Epithelial cell of proximal tubule (primary cell): ENCODE data around the gene TOMM22. TPM values are rescaled to one million over a fixed set of nuclear protein-coding genes. Genes with fewer than 3 reads are reported as not detected.
"Not testable (repeated sequence)": the region's sequence is repeated elsewhere in the genome, so short reads cannot be mapped to it uniquely, and the experiment has no call there.

ENCODE experiments used
- DNase-seq: peaks from one replicate; pipeline ENCODE4 v3.0.0-alpha.2; 2011; ENCODE audit warnings: low read depth
- H3K4me3 ChIP-seq: 2 replicates; pipeline ENCODE4 v1.5.1; 2011; ENCODE audit warnings: low read depth, mild to moderate bottlenecking, low read length
- total RNA-seq: library from RNA; depleted of rRNA; stranded (reverse); fragments of >200 nt; gene quantifications from 2 replicates; pipeline ENCODE4 v1.2.3, GENCODE V29; 2015
- TF ChIP-seq, protein P1 (sequence below): conservative IDR thresholded peaks from 2 replicates; pipeline ENCODE4 v1.5.1; 2012; ENCODE audit warnings: low read depth, mild to moderate bottlenecking, low read length

The TOMM22 gene
- total RNA-seq = 67.6 and 99.6 TPM in 2 replicates

DNA sequence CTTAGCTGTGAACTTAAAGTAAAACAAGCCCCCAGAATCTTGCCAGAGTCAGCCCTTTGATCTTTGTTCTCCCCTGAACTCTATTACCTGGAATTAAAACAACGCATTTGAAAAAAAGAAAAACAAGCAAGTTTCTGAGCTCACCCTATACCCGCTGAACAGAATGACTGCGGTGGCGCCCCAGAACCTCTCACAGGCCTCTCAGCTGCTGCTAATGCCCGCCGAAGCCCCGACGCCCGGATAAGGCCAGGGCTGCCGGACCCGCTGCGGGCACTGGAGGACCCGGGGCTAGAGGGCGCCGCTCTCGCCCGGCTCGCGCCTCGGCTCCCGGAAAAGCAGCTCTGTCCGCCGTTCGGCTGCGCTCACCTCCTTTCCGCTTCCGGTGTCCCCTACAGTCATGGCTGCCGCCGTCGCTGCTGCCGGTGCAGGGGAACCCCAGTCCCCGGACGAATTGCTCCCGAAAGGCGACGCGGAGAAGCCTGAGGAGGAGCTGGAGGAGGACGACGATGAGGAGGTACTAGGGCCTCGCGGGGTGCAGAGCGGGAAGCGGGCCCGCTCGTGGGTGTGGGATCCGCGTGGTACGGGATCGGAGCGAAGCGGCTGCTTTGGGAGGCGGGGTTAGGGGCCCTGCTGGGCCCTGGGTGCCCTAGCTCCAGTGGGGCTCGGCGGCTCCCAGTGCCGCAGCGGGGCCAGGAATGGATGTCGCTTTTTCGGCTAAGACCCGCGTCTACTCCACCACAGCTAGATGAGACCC is at the start of gene TOMM22:
TOMM22 (plus strand) TSS at position 376 of the 754 bp plus-strand sequence; CDS start at position 398, 22 bp downstream.
- H3K4me3 ChIP-seq = peak within 1 kb of the TSS; percentile 99
- TF ChIP-seq, protein P1, sequence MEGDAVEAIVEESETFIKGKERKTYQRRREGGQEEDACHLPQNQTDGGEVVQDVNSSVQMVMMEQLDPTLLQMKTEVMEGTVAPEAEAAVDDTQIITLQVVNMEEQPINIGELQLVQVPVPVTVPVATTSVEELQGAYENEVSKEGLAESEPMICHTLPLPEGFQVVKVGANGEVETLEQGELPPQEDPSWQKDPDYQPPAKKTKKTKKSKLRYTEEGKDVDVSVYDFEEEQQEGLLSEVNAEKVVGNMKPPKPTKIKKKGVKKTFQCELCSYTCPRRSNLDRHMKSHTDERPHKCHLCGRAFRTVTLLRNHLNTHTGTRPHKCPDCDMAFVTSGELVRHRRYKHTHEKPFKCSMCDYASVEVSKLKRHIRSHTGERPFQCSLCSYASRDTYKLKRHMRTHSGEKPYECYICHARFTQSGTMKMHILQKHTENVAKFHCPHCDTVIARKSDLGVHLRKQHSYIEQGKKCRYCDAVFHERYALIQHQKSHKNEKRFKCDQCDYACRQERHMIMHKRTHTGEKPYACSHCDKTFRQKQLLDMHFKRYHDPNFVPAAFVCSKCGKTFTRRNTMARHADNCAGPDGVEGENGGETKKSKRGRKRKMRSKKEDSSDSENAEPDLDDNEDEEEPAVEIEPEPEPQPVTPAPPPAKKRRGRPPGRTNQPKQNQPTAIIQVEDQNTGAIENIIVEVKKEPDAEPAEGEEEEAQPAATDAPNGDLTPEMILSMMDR = peak; percentile 57
- DNase-seq = no peak

DNA sequence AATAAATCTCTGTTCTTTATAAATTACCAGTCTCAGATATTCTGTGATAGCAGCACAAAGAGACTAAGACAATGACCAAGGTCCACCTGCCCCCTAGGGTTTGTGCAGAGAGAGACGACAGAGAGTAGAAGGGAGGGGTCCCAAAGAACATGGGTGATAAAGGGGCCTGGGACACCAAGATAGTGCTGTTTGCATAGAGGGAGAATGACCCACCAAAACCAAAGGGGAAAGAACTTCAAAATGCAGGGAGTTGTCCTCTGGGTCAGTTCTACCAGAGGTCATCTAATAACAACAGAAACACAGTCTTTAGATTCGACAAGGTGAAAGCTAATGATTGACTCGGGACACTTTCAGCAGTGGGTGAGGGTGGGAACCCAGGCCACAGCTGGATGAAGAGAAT is 49.2 kb upstream of the TOMM22 start:
- DNase-seq = no peak
- TF ChIP-seq, protein P1 = no peak
- no peak overlapping the region for H3K4me3 ChIP-seq

DNA sequence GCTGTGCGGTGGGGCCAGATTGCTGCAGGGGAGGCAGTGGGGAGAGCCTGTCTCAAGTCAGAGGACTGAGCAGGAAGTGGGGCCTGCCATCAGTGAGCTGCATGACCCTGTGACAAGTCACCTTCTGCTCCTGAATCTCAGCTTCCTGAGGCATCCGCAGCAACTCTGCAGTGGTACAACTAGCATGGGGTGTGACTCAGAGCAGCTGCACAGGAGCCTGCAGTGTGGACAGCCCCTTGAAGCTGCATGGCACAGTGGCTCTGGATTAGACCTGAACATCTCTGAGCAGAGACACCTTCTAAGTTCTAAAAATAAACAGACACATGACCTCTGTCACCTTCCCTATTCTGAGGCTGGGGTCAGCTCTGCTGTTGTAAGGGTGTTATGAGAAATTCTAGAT is 43.5 kb upstream of the TOMM22 start:
- no peak overlapping the region for H3K4me3 ChIP-seq
- TF ChIP-seq, protein P1 = no peak
- no peak for DNase-seq

DNA sequence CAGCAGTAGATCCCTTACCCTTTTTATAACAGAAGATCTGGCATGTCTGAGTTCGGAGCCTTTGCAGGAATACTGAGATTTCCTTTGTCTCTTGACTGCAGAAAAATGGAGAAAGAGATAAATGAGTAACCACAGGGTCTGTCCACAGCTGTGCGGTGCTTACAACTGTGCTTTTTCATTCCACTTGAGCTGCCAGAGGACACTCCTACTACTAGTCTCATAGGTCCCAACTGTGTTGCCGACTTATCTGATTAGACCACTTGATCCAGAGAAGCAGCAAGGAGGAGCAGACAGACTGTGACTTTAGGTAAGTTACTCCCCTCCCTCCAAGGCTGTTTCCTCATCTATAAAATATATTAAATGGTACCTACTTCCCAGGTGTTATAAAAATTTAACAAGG is 43.0 kb upstream of the TOMM22 start:
- TF ChIP-seq, protein P1 = no peak
- no peak overlapping the region for H3K4me3 ChIP-seq
- no peak for DNase-seq

DNA sequence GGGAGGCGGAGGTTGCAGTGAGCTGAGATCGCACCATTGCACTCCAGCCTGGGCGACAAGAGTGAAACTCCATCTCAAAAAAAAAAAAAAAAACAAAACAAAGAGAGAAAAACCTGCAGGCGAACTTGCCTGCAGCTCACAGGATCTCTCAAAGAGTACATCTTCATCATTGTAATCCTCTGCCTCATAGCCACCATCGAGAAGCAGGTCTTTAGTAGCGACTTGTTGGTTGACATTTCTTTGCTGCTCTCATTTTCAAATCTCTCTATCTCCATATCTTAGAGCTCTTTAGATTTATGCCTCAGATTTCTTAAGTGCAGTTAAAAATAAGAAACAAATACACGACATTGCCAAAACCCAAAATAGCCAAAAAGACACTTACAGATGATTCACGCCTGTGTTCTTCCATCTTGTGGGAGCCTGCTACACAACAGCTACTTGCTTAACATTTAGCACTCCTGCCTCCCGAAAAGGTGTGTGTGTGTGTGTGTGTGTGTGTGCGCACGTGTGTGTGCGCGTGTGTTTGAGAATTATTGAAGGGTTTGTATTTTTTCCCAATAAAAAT is 40.2 kb upstream of the TOMM22 start:
- H3K4me3 ChIP-seq = no peak overlapping the region
- TF ChIP-seq, protein P1 = no peak
- DNase-seq = no peak

DNA sequence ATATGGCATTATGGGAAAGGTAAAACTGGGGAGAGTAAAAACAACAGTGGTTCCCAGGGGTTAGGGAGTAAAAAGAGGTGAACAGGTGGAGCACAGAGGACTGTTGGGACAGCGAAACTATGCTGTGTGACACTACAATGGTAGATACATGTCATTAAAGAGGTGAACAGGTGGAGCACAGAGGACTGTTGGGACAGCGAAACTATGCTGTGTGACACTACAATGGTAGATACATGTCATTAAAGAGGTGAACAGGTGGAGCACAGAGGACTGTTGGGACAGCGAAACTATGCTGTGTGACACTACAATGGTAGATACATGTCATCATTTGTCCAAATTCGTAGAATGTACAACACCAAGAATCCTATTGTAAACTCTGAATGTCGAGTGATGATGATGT is 37.5 kb upstream of the TOMM22 start:
- not testable (repeated sequence) for DNase-seq, H3K4me3 ChIP-seq

DNA sequence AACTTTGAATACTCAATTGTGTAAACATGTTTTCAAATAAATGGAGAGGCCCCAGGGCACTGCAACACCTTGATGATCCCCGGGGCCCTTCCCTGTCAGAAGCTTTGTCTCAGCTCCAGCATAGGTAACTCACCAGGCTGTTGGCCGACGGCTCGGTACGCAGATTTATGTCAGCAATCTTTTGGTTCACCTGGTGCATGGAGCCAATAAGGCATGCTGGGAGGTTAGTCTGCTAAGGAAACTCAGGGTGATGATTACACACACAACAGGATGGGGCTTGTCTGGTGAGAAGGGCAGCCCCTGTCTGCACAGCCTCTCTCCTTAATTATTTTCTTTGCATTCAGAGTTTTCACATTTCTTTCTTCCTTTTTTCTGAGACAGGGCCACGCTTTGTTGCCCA is 36.3 kb upstream of the TOMM22 start:
- no peak overlapping the region for H3K4me3 ChIP-seq
- TF ChIP-seq, protein P1 = no peak
- DNase-seq = no peak
